Medulla oblongata (tissue), 1 donor: Measurements from ENCODE around the gene GTF2H2.
"Not testable (repeated sequence)": the region's sequence is repeated elsewhere in the genome, so short reads cannot be mapped to it uniquely, and the experiment has no call there.

ENCODE experiments used
- DNase-seq: peaks from one replicate; pipeline ENCODE4 v3.0.0-alpha.2; 2015; ENCODE audit errors: extremely low spot score

Gene GTF2H2

DNA sequence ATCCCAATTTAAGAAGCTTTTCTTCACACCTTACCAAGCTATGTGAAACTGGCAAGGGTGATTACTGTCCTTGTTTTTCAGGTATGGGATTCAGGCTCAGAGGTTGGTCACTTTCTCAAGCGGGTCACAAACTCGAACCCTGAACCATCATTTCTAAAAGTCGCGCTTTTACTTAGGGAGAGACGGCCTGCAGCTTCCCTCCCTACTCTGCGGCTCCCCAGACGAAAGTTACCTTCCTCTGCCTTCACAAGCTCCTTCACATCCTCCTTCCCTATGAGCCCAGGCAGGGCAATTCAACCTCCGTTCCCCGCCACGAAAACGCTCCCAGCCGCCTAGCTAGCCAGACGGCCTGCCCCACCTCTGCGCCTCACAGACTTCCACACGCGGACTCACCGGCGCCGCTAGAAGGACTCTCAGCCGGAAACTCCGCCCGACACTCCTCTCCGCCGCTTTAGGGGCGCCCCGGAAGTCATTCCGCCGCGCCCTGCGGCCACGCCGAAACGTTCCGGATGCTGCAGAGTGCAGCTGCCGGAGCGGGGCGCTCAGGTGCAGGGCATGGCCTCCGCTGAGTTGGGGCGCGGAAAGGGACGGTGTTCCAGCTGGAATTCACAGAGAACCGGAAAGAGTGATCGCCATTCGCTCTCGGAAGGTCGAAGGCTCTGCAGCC, at the start of gene GTF2H2:
Gene GTF2H2 (minus strand): TSS at position 415 of the 667 bp plus-strand sequence. CDS start 4,913 bp downstream, outside the sequence.
- DNase-seq: not testable (repeated sequence)

DNA sequence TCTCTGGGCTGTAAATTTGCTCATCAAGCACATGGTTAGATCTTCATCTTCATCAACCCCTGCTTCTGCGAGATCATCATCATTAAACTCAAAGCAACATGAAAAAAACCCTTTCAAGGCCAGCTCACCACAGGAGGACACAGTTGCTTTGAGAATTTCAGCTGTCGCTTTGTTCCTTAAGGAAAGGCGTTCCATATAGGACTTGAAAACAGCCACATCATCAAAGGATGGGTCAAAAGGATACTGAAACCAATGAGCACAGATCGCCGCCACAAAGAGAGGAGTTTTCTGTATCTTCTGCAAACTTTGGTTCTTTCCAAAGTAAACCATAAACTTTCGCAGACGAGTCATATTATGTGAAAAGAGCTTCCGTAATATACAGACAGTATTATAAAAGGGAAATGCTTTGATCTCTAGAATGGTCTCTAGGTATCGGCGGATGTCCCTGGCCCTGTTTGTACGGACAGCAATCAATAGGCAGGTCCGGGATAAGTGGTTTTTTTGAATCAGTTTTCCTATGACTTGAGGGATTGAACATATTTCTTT, 42.3 kb upstream of the GTF2H2 start:
- not testable (repeated sequence) for DNase-seq

DNA sequence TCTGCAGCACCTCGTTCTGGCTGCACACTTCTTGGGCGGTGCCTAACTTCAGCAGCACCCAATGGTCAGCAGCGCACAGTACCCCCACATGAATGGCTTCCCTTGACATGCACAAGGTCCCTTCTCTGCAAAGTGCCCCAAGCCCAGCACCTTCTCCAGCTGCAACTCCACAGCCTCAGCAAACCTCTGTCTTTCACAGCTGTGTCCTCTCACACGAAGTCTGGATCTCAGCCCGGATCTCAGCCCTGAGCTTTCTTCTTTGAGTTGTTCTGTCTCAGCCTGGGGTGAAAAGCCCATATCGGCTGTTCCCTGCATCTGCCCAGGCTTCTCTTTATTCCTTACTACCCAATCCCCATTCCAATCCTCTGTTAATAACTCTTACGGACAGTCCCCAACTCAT, 32.5 kb upstream of the GTF2H2 start:
- DNase-seq: not testable (repeated sequence)

DNA sequence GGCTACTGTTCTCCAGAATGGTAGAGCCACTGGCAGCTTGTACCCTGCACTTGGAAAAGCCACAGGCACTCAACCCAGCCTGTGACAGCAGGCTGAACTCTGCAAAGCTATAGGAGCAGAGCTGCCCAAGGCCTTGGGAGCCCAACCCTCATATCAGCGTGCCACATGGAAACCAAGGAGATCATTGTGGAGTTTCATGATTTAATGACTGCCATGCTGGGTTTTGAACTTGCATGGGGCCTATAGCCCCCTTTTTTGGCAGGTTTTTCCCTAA, 30.4 kb upstream of the GTF2H2 start:
- DNase-seq: not testable (repeated sequence)

DNA sequence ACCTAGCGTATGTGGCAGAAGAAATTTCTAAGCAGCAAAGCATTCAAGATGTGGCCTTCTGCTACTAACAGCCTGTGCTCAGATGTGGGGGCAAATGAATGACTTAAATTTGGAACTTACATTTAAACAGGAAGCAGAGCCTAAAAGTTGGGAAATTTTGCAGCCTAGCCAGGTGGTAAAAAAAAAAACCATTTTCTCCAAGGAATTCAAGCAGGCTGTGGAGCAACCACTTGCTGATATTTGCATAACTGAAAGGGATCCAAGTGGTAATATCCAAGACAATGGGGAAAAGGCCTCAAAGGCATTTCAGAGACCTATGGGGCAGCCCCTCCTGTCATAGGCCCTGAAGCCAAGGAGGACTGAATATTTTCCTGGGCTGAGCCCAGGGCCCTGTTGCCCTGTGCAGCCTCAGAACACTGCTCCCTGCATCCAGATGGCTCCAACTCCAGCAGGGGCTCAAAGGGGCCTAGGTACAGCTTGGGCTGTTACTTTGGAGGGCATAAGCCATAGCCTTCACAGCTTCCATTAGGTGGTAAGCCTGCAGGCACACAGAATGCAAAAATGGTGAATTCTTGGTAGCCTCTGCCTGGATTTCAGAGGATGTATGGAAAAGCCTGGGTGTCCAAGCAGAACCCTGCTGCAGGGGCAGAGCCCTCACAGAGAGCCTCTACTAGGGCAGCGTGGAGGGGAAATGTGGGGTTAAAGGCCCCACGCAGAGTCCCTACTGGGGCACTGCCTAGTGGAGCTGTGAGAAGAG, 29.9 kb upstream of the GTF2H2 start:
- not testable (repeated sequence) for DNase-seq

DNA sequence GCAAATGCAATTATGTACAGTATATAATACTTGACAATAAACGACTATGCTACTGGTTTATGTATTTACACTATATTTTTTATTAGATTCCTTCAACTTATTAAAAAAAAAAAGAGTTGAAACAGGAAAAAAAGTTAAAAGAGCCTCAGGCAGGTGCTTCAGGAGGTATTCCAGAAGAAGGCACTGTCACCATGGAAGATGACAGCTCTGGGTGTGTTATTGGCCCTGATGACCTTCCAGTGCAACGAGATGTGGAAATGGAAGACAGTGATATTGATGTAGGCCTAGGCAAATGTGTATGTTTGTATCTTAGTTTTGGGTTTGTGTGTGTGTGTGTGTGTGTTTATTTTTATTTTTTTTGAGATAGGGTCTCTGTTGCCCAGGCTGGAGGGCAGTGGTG, 22.3 kb upstream of the GTF2H2 start:
- not testable (repeated sequence) for DNase-seq

DNA sequence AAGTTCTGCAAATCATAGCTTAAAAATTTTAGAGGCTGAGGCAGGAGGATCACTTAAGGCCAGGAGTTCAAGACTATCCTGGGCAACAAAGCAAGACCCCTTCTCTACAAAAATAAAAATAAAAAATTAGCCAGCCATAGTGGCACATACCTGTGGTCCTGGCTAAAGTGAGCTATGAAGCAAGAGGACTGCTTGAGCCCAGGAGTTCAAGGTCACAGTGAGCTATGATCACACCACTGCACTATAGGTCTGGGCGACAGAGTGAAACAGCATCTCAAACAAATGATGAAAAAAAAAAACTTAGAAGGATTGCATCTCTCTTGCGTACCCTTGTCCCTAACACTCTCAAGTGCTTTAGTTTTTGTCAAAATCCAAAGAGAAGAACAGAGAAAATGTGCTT, 21.3 kb upstream of the GTF2H2 start:
- DNase-seq: not testable (repeated sequence)

DNA sequence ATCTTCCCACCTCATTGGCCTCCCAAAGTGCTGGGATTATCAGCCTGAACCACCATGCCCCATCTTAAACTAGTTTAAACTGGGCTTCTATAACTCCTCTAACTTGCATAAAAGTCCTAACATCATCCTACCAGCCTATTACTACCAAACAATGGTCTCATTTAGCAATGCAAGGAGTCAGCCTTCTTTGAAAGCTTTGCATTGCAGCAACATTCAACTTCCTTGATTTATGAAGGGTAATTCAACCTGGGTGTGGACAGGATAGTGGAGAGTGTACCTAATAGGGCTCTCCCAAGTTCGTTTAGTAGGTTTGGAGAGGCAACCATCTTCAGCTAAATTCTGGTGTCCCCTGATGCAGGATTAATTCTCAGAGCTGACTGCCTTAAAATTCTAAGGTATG, 18.7 kb upstream of the GTF2H2 start:
- DNase-seq: not testable (repeated sequence)

DNA sequence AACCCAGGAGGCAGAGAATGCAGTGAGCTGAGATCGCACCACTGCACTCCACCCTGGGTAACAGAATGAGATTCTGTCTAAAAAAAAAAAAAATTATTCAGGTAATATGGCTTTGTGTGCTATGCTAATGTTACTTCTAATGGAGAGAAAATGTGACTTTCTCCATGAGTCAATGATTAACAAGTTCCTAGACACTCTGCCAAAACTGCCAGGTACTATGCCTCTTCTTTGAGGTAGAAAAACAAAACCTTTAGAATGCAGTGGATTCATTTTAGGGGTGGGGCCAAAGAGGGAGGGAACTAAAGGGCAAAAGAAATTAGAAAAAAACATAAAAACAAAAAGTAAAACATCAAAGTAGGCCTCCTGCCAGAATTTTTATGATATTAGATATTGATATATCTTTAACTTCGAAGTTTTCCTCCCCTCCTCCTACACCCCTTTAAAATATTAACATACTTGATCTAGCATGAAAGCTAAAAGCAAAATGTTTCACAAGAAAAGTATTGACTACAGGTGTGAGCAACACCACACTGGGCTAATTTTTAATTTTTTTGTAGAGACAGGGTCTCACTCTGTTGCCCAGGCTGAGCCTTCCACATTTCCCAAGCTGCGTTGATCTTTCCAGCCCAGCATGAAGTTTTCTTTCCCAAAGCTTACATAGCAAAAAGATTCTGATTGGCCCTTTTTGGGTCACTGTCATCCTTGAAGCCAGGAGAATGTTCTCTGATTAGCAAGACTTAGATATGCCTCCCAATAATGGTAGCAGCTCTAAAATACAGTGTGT, 17.0 kb upstream of the GTF2H2 start:
- not testable (repeated sequence) for DNase-seq

DNA sequence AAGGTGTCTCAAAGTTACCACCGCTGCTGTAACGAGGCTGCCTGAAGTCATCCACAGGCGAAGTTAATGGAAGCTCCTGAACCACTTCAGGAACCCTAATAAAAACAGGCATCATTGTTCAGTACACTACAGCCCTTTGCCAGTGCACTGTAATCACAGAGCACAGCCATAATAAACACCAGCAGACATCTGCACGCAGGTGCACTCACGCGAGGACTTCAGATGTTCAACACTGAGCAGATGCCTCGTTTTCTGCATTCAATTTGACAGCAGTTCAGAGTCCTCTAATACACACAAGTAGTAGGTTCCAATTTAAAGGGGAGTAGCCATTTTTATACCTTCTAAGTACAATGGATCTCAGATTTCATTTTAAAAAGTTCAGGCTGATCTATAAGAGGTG, 15.4 kb upstream of the GTF2H2 start:
- not testable (repeated sequence) for DNase-seq

DNA sequence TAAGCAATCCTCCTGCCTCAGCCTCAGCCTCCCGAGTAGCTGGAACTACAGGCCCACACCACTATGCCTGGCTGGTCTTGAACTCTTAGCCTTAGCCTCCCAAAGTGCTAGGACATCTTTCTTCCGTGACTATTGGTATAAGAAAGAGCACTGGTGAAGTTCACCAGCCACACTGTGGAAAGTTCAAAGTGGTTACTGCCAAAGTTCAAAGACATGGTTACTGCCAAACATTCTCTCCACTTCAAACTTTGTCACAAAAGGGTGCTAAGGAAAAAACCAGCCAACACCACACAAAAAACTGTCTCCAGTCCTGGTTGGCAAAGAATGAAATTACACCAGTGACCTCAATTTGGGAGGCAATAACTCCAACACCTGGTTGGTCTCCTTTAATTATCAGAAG, 14.9 kb upstream of the GTF2H2 start:
- DNase-seq: not testable (repeated sequence)

DNA sequence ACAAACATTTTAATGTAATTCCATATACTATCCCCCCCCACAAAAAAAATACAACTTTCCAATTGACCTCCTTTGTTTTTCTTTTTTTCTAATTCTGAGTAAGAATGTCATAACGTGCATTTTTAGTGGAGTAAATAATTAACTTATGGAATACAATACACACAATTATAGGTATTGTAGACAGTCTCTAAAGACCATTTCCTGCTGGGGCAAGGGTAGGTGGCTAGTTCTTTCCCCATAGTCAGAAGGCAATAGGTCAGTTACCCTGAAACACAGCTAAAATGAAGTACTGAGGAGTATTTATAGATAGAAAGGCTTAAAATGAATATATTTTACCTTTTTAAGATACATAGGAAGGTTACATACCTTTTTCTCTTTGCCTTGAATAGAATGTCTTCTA, 6.2 kb downstream of the GTF2H2 start:
- DNase-seq: not testable (repeated sequence)

DNA sequence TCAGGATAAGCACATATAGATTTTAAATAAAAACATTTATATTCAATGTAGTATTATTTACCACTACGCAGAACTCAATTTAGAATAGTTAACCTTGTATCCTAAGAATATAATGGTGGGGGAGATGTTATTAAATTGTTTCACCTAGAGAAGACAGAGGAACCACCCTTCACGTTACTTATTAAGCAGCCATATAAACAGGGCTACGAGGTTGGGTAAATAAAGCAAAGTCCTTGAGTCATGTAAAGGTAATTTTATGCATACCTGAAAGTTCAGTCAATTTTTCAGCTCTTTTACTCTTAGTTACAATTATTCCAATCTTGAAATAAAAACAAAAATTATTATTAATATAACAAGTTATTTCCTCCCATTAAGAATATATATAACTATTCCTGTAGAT, 8.1 kb downstream of the GTF2H2 start:
- not testable (repeated sequence) for DNase-seq

DNA sequence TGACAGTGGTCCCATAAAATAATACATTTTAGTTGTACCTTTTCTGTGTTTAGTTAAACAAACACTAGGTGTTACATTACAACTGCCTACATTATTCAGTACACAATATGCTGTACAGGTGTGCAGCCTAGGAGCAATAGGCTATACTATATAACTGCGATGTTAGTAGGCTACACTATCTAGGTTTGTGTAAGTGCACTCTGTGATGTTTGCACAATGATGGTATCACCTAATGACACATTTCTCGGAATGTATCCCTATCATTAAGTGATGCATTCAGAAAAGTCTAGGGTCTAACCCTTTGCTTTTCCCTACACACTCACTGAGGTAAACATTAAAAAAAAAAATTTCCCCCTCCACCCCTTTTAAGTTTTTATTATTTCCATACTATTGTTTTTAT, 22.7 kb downstream of the GTF2H2 start:
- DNase-seq: not testable (repeated sequence)

DNA sequence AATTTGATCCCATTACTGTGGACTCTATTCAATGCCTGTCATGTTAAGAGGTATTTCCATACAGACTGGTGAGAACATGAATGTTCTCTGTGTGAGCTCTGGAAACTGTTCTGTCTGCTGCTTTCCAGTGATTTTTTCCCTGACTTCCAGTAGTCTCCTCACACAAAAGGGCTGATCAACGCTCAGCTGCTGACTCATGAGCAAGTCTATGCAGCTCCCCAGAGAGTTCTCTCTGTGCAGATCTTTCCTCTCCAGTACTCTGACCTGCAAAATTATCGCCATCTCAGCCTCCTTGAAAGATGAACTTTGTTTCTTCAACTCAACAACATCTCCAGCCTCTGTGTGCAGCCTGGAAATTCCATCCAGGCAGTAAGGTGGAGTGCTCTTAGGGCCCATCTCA, 23.3 kb downstream of the GTF2H2 start:
- not testable (repeated sequence) for DNase-seq

DNA sequence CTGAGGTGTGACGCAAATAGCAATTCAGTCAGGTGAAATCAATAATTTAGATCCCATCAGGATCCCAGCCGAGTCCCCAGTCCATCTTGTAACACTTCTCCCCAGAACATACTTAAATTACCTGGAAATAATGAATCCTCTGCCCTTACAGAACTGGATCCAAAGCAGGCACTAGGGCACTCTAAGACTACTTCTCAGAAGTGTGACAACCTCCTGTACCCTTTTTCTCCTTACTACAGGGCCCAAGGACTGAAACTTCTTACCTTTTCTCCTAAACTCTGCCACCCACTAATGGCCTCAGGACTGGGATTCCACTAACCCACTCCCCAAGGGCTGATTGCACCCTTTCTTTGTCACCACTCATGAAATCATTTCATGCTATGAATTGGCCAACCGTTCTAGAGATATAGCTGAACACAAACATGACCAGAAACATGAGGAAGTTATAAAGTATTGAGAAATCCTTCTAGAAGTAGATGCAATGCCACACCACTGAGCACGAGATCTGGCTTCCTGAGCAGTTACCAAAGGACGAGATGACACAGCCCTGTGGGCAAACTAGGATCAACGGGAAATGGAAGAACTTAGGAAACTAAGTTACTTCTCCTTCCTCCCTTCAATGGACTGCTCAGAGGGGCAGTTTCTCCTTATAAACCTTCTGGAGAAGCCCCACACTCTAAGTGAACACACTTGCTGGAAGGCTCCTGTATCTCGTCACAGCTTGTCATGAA, 36.3 kb downstream of the GTF2H2 start:
- not testable (repeated sequence) for DNase-seq

DNA sequence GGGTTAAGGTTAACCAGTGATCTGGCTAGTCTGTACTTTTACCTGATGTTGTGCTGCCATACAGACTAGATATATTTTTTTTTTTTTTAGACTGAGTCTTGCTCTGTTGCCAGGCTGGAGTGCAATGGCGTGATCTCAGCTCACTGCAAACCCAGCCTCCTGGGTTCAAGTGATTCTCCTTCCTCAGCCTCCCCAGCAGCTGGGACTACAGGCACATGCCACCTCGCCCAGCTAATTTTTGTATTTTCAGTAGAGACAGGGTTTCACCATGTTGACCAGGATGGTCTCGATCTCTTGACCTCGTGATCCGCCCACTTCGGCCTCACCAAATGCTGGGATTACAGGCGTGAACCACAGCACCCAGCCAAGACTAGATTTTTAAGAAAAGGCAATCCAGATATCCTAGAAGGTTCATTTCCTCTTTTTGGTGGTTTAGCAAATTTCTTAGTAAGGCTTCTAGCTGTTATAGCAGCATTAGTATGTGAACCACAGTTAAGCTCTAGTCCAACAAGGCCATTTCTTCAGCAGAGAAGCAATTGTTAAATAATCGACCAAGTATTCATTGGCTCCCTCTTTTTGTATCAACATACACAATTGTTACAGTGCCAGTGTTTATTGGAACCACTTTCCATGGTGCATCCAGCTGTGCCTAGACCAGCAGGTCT, 42.1 kb downstream of the GTF2H2 start, which contains the start of gene NAIP:
Gene NAIP (minus strand): TSS at position 51 of the 665 bp plus-strand sequence. CDS start 12,424 bp downstream, outside the sequence.
- DNase-seq: not testable (repeated sequence)

DNA sequence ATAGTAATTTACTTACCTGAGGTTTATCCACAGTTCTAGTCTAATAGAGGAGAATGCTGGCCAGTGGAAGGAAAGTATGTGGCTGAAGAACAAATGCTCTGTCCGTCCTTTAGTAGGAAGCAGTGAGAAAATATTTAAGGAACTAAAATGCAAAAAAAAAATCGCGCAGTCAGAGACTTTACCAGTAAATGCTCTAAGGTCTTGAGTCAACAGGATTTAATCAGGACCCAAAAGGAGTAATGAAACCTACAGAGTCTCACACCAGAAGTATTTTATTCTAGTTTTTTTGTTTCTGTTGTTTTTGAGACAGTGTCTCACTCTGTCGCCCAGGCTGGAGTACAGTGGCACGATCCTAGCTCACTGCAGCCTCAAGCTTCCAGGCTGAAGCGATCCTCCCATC, 46.8 kb downstream of the GTF2H2 start:
- not testable (repeated sequence) for DNase-seq

DNA sequence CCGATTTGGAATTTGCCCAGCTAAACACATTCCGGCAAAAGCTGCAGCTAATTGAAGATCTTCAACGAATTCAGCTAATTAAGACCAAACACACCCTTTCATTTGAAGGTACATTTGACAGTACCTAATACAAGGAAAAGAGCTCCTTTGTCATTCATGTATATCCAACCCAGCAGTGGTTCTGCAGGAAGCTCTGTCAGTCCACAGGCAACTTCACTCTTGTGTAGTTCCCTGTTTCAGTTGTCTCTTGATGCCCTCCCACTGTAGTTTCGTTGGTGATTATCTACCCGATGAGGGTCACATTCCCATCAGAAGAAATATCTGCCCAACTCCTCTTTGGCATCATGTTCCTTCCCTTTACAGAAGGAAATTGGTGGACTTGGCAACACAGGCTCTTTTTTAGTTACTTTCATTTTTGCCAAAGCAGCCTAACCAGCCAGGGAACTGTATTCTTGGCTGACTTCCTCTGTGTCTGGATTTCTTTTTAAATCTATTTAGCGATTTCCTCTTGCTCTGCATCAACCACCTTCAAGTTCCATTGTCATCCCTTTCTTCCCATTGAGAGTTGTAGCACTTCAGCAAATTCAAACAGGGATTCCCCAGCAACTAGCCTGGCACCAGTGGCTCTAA, 49.0 kb downstream of the GTF2H2 start:
- DNase-seq: not testable (repeated sequence)

DNA sequence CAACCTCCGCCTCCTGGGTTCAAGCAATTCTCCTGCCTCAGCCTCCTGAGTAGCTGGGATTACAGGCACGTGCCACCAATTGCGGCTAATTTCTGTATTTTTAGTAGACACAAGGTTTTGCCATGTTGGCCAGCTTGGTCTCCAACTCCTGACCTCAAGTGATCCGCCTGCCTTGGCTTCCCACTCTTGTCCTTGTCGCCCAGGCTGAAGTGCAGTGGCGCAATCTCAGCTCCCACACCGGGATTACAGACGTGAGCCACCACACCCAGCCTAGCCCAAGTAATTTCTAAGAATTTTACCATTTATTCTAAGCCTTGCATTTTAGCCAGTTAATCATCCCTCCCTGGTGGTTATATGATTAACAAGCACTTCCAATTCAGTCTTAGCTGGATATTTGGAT, 53.3 kb downstream of the GTF2H2 start:
- no peak for DNase-seq
